Fibroblast of the aortic adventitia (primary cell): Measurements from ENCODE around the gene SLC27A2. TPM values are rescaled to one million over a fixed set of nuclear protein-coding genes. Genes with fewer than 3 reads are reported as not detected.
"Not testable (repeated sequence)": the region's sequence is repeated elsewhere in the genome, so short reads cannot be mapped to it uniquely, and the experiment has no call there.

Source experiments
- DNase-seq: peaks from one replicate; pipeline ENCODE4 v3.0.0-alpha.2; 2010; ENCODE audit warnings: low read depth
- H3K4me3 ChIP-seq: 2 replicates; pipeline ENCODE4 v1.5.1; 2011; ENCODE audit warnings: low read depth, mild to moderate bottlenecking, control low read depth, low read length, moderate library complexity
- CTCF ChIP-seq: IDR thresholded peaks from 2 replicates; pipeline ENCODE4 v1.5.1; 2011; ENCODE audit warnings: mild to moderate bottlenecking, low read length, control low read depth, inconsistent platforms; ENCODE audit not compliant: insufficient read depth
- total RNA-seq: library from RNA; depleted of rRNA; stranded (reverse); fragments of >200 nt; gene quantifications from 2 replicates; pipeline ENCODE4 v1.2.3, GENCODE V29; 2012; ENCODE audit warnings: low replicate concordance

The SLC27A2 gene
- total RNA-seq, 1 donor, result not detected

- TF ChIP-seq CTCF, result no peak
- H3K4me3 ChIP-seq, result no peak overlapping the region
- no peak for DNase-seq
Observed at GRCh38 chr15:50146632-50147031, 35.4 kb upstream of the SLC27A2 start.

GRCh38 chr15:50148362-50148963 lies 33.5 kb upstream of the SLC27A2 start:
- peak; percentile 83 for DNase-seq
- TF ChIP-seq CTCF, result peak; percentile 89

GRCh38 chr15:50149090-50149489 lies 32.9 kb upstream of the SLC27A2 start:
- no peak overlapping the region for H3K4me3 ChIP-seq
- no peak for TF ChIP-seq CTCF
- DNase-seq, result no peak

More at GRCh38 chr15:50148362-50148963, 33.5 kb upstream of the SLC27A2 start:
- no peak overlapping the region for H3K4me3 ChIP-seq

GRCh38 chr15:50150349-50150748 lies 31.6 kb upstream of the SLC27A2 start:
- TF ChIP-seq CTCF, result no peak
- no peak overlapping the region for H3K4me3 ChIP-seq
- DNase-seq, result no peak

- no peak for TF ChIP-seq CTCF
- no peak for DNase-seq
- no peak overlapping the region for H3K4me3 ChIP-seq
Observed at GRCh38 chr15:50150851-50151250, 31.1 kb upstream of the SLC27A2 start.

- TF ChIP-seq CTCF, result no peak
- H3K4me3 ChIP-seq, result no peak overlapping the region
- no peak for DNase-seq
Observed at GRCh38 chr15:50151476-50151875, 30.5 kb upstream of the SLC27A2 start.

GRCh38 chr15:50158236-50158635 lies 23.8 kb upstream of the SLC27A2 start:
- not testable (repeated sequence) for H3K4me3 ChIP-seq, DNase-seq
